ENCODE data around the gene CCSAP. TPM values are rescaled to one million over a fixed set of nuclear protein-coding genes. Genes with fewer than 3 reads are reported as not detected.
"Not testable (repeated sequence)": the region's sequence is repeated elsewhere in the genome, so short reads cannot be mapped to it uniquely, and the experiment has no call there.

Gene CCSAP
- total and polyA plus RNA-seq, 2 of the 13 experiments (the other 11 are each of a cell fraction or from before 2014, with no cell fraction given): 3.7 to 9.0 TPM

- no peak for TF ChIP-seq ZNF232 (CRISPR knock-in tag; IDR thresholded peaks at IDR 0.05; ENCODE audit: borderline replicate concordance)
These were observed 14.1 kb downstream of the CCSAP start (continued) for GRCh38 chr1:229328598-229329362.

GRCh38 chr1:229327765-229328164 is 15.1 kb downstream of the CCSAP start:
- BruUV-seq (replicated peaks); H3K79me2 ChIP-seq (ENCODE audit: insufficient read depth, low read length); H3K9me3 ChIP-seq (ENCODE audit: low read length); H2AFZ ChIP-seq (ENCODE audit: low read length); CTCF ChIA-PET (ENCODE audit: low intra/inter-chr PET ratio, low total read pairs); H3K4me2 ChIP-seq (ENCODE audit: low read depth, low read length); H4K20me1 ChIP-seq (ENCODE audit: insufficient read depth, low read length); H3K27ac ChIP-seq (ENCODE audit: extremely low read length, insufficient read depth, low read length); POLR2A ChIA-PET; DNase-seq (ENCODE audit: low spot score); intact Hi-C loops (cut with micrococcal nuclease; ENCODE audit: unreplicated experiment); H3K9ac ChIP-seq (ENCODE audit: insufficient read depth, low read depth, low read length); H3K4me3 ChIP-seq (replicated peaks in 1 of 3; ENCODE audit: insufficient read depth in 1 of 3, low read depth in 2 of 3, low read length in 3 of 3); ATAC-seq; in situ Hi-C loops (cut with HindIII; ENCODE audit: extremely low pct_ligation_motif_present, low pct_unique_long_range_greater_than_20kb); H3K27me3 ChIP-seq (ENCODE audit: control insufficient read depth in 1 of 2, insufficient read depth in 2 of 2, low read length in 2 of 2); FAIRE-seq: not testable (repeated sequence)
- Histone ChIP-seq H3K4me1 (ENCODE audit: insufficient read depth, low read length) (peaks cover 18% of the 10 kb centered on the region), H3K36me3 (replicated peaks in 1 of 2; ENCODE audit: control insufficient read depth in 1 of 2, insufficient read depth in 2 of 2, low read length in 2 of 2) (peaks cover 6 to 51% of the 10 kb centered on the region in 2 experiments; a peak in 4 of 5 replicates)
- peak; percentile 37 for TF ChIP-seq AGO2 (optimal IDR thresholded peaks at IDR 0.05; ENCODE audit: low read depth, low read length)
- 98% methylated on average over 6 of the region's 6 CpGs for WGBS (ENCODE audit: low lambda C conversion rate)

- no peak overlapping the region for H3K27ac ChIP-seq (ENCODE audit: extremely low read length, insufficient read depth, low read length)
- POLR2A ChIA-PET: no interaction called here
- no peak overlapping the region for H3K4me2 ChIP-seq (ENCODE audit: low read depth, low read length)
- peaks cover 5% of the 10 kb centered on the region for H3K79me2 ChIP-seq (ENCODE audit: insufficient read depth, low read length)
- FAIRE-seq (no peak), DNase-seq (ENCODE audit: low spot score) (no peak), ATAC-seq (no peak)
- in situ Hi-C loops (cut with HindIII; ENCODE audit: extremely low pct_ligation_motif_present, low pct_unique_long_range_greater_than_20kb): no loop called here
- TF ChIP-seq CHCHD3 (CRISPR knock-in tag; IDR thresholded peaks at IDR 0.05) (no peak), ONECUT2 (CRISPR knock-in tag; IDR thresholded peaks at IDR 0.05) (no peak), AGO2 (optimal IDR thresholded peaks at IDR 0.05; ENCODE audit: low read depth, low read length) (peak; percentile 40)
- no peaks in the 10 kb centered on the region for H4K20me1 ChIP-seq (ENCODE audit: insufficient read depth, low read length)
- no peak overlapping the region for H2AFZ ChIP-seq (ENCODE audit: low read length)
- 94% methylated on average over 12 of the region's 12 CpGs for WGBS (ENCODE audit: low lambda C conversion rate)
- H3K27me3 ChIP-seq (ENCODE audit: control insufficient read depth in 1 of 2, insufficient read depth in 2 of 2, low read length in 2 of 2): no peaks in the 10 kb centered on the region
- no peaks in the 10 kb centered on the region for H3K9me3 ChIP-seq (ENCODE audit: low read length)
- H3K4me1 ChIP-seq (ENCODE audit: insufficient read depth, low read length): peaks cover 19% of the 10 kb centered on the region
- intact Hi-C loops (cut with micrococcal nuclease; ENCODE audit: unreplicated experiment): no loop called here
- no peak overlapping the region for H3K9ac ChIP-seq (ENCODE audit: insufficient read depth, low read depth, low read length)
- peaks cover 6 to 56% of the 10 kb centered on the region in 2 experiments; a peak in 4 of 5 replicates for H3K36me3 ChIP-seq (replicated peaks in 1 of 2; ENCODE audit: control insufficient read depth in 1 of 2, insufficient read depth in 2 of 2, low read length in 2 of 2)
- H3K4me3 ChIP-seq (replicated peaks in 1 of 3; ENCODE audit: insufficient read depth in 1 of 3, low read depth in 2 of 3, low read length in 3 of 3): no peak overlapping the region
- CTCF ChIA-PET (ENCODE audit: low intra/inter-chr PET ratio, low total read pairs): no interaction called here
- no TSS peak for BruUV-seq (replicated peaks)
These were observed 16.2 kb downstream of the CCSAP start for GRCh38 chr1:229326601-229327000.
